HepG2 (cell line): ENCODE measurements around the gene CBL. TPM values are rescaled to one million over a fixed set of nuclear protein-coding genes. Genes with fewer than 3 reads are reported as not detected.

ENCODE experiments used
- DNMT3B ChIP-seq: conservative IDR thresholded peaks from 2 replicates; pipeline ENCODE4 v1.6.1; 2016; ENCODE audit warnings: missing biosample characterization, control low read depth
- FLYWCH1 ChIP-seq: sonication (generic); formaldehyde crosslinking; IDR thresholded peaks from 2 replicates; pipeline ENCODE4 v1.8.1; 2023; ENCODE audit warnings: mild to moderate bottlenecking, missing genetic modification reagents
- HMGXB3 ChIP-seq: sonication (generic); formaldehyde crosslinking; IDR thresholded peaks from 2 replicates; pipeline ENCODE4 v1.4.0; 2020; ENCODE audit warnings: missing genetic modification reagents, borderline replicate concordance
- KLF6 ChIP-seq: IDR thresholded peaks from 2 replicates; pipeline ENCODE4 v1.8.0; 2016; ENCODE audit warnings: missing biosample characterization, missing genetic modification reagents
- MTA1 ChIP-seq: sonication (generic); formaldehyde crosslinking; IDR thresholded peaks from 2 replicates; pipeline ENCODE4 v1.4.0; 2020; ENCODE audit warnings: missing genetic modification reagents, mild to moderate bottlenecking, borderline replicate concordance
- MXI1 ChIP-seq: IDR thresholded peaks from 3 replicates; pipeline ENCODE4 v1.6.1; 2012; ENCODE audit warnings: low read depth, low read length, inconsistent platforms, borderline replicate concordance
- NFE2 ChIP-seq: sonication (generic); formaldehyde crosslinking; IDR thresholded peaks from 2 replicates; pipeline ENCODE4 v1.4.0; 2020; ENCODE audit warnings: missing genetic modification reagents
- NR2F6 ChIP-seq, 2 experiments: IDR thresholded peaks; 2 replicates each; pipeline ENCODE4 v1.6.1; 2016; ENCODE audit warnings: antibody characterized with exemption in 1 of 2, mild to moderate bottlenecking in 1 of 2
- PHF8 ChIP-seq: sonication (generic); formaldehyde crosslinking; IDR thresholded peaks from 2 replicates; pipeline ENCODE4 v1.5.0; 2020; ENCODE audit warnings: missing genetic modification reagents
- SATB2 ChIP-seq: sonication (generic); formaldehyde crosslinking; IDR thresholded peaks from 2 replicates; pipeline ENCODE4 v1.5.0; 2020; ENCODE audit warnings: missing genetic modification reagents
- SKI ChIP-seq: fragments of 450-650 bp; IDR thresholded peaks from one replicate; pipeline ENCODE4 v1.6.1; 2018; ENCODE audit warnings: mild to moderate bottlenecking; ENCODE audit not compliant: partially characterized antibody
- SMARCE1 ChIP-seq: fragments of 450-650 bp; IDR thresholded peaks from 2 replicates; pipeline ENCODE4 v1.6.1; 2017; ENCODE audit warnings: borderline replicate concordance
- TEAD3 ChIP-seq: optimal IDR thresholded peaks from 2 replicates; pipeline ENCODE3; 2016; ENCODE audit warnings: borderline replicate concordance
- TRAFD1 ChIP-seq: sonication (generic); formaldehyde crosslinking; IDR thresholded peaks from 2 replicates; pipeline ENCODE4 v1.5.1; 2020; ENCODE audit warnings: missing genetic modification reagents, mild to moderate bottlenecking, borderline replicate concordance
- ZC3H4 ChIP-seq: sonication (generic); formaldehyde crosslinking; IDR thresholded peaks from 2 replicates; pipeline ENCODE4 v1.4.0; 2020; ENCODE audit warnings: missing genetic modification reagents, borderline replicate concordance
- ZFAT ChIP-seq: sonication (generic); formaldehyde crosslinking; conservative IDR thresholded peaks from 2 replicates; pipeline ENCODE4 v1.8.1; 2023; ENCODE audit warnings: missing genetic modification reagents, inconsistent platforms
- ZNF205 ChIP-seq: IDR thresholded peaks from 2 replicates; pipeline ENCODE4 v1.6.1; 2018; ENCODE audit warnings: missing biosample characterization, missing genetic modification reagents
- ZNF207 ChIP-seq: fragments of 450-650 bp; IDR thresholded peaks from 2 replicates; pipeline ENCODE4 v1.6.1; 2016; ENCODE audit warnings: antibody characterized with exemption, borderline replicate concordance
- ZNF562 ChIP-seq: sonication (generic); formaldehyde crosslinking; IDR thresholded peaks from 2 replicates; pipeline ENCODE4 v1.8.0; 2022; ENCODE audit warnings: missing genetic modification reagents, borderline replicate concordance
- ZNF747 ChIP-seq: sonication (generic); formaldehyde crosslinking; IDR thresholded peaks from 2 replicates; pipeline ENCODE4 v1.8.1; 2023; ENCODE audit warnings: missing genetic modification reagents, mild to moderate bottlenecking, borderline replicate concordance
- ZNF776 ChIP-seq: sonication (generic); formaldehyde crosslinking; IDR thresholded peaks from 2 replicates; pipeline ENCODE4 v1.4.0; 2020; ENCODE audit warnings: mild to moderate bottlenecking, missing genetic modification reagents
- ZXDC ChIP-seq: sonication (generic); formaldehyde crosslinking; IDR thresholded peaks from 2 replicates; pipeline ENCODE4 v1.5.0; 2020; ENCODE audit warnings: mild to moderate bottlenecking, missing genetic modification reagents
- polyA plus RNA-seq, 8 experiments: library from polyadenylated mRNA; depleted of rRNA in 3 of 8; stranded (reverse) in 7 of 8; unstranded in 1 of 8; fragments of >200 nt; fragmentation: Illumina TruSeq in 4 of 8; extraction: Trizol in 4 of 8; gene quantifications; 2 replicates each; pipeline versions ENCODE4 v1.2.1 to v1.2.3, GENCODE V29; 2011 to 2016; ENCODE audit warnings: low read depth in 4 of 8, missing spikeins in 1 of 8, mixed read lengths in 1 of 8; ENCODE audit not compliant: insufficient read depth in 1 of 8
- total RNA-seq, 5 experiments: library from RNA; depleted of rRNA; stranded (reverse); fragments of >200 nt; fragmentation: Illumina TruSeq; extraction: Trizol; gene quantifications; 2 replicates each; pipeline ENCODE4 v1.2.3, GENCODE V29; 2016; ENCODE audit warnings: low read depth in 1 of 5

The CBL gene
- total and polyA plus RNA-seq, 2 of the 13 experiments (the other 11 are each of a cell fraction or from before 2014, with no cell fraction given) = 6.6 to 7.4 TPM

- TF ChIP-seq ZXDC (CRISPR knock-in tag) (no peak), SKI (peak; percentile 15), TEAD3 (CRISPR knock-in tag) (no peak), NFE2 (CRISPR knock-in tag) (no peak), ZNF747 (CRISPR knock-in tag) (no peak), FLYWCH1 (CRISPR knock-in tag) (no peak), PHF8 (CRISPR knock-in tag) (peak; percentile 83), HMGXB3 (CRISPR knock-in tag) (0 out of 2 replicates have a peak, but pooled peaks have one; percentile 22), ZNF207 (no peak), TRAFD1 (CRISPR knock-in tag) (no peak), ZNF562 (CRISPR knock-in tag) (no peak), ZNF776 (CRISPR knock-in tag) (no peak; the same call in 1 of the 2 replicates), ZC3H4 (CRISPR knock-in tag) (no peak), KLF6 (CRISPR knock-in tag) (no peak; the same call in 1 of the 2 replicates), ZFAT (CRISPR knock-in tag) (0 out of 2 replicates have a peak, but pooled peaks have one; percentile 67), DNMT3B (0 out of 2 replicates have a peak, but pooled peaks have one; percentile 51), MXI1 (peak; percentile 72; the same call in 1 of the 3 replicates), NR2F6 (IDR thresholded peaks at IDR 0.05) (peak; percentile 65), NR2F6 (CRISPR knock-in tag; IDR thresholded peaks at IDR 0.05) (no peak), SATB2 (CRISPR knock-in tag) (no peak), ZNF205 (no peak), SMARCE1 (no peak), MTA1 (CRISPR knock-in tag) (no peak)
Observed at GRCh38 chr11:119334174-119334930, 128.2 kb downstream of the CBL start, which contains the start of gene RNF26 (continued).
